NT2/D1 (cell line): ENCODE measurements around the gene TSGA10.

Experiments used
- SUZ12 ChIP-seq: IDR thresholded peaks from 2 replicates; pipeline ENCODE4 v1.6.1; 2011; ENCODE audit not compliant: insufficient read length, insufficient read depth; ENCODE audit errors: extremely low read depth
- YY1 ChIP-seq: IDR thresholded peaks from 2 replicates; pipeline ENCODE4 v1.6.1; 2011; ENCODE audit not compliant: insufficient read length, insufficient read depth
- ZNF274 ChIP-seq: IDR thresholded peaks from 2 replicates; pipeline ENCODE4 v1.6.1; 2011; ENCODE audit warnings: mild to moderate bottlenecking, low read depth, low read length

GRCh38 chr2:99000708-99001107 lies 154.0 kb downstream of the TSGA10 start:
- no peak for TF ChIP-seq YY1
- TF ChIP-seq ZNF274: no peak
- no peak for TF ChIP-seq SUZ12
